ENCODE results near the gene DNAI1. TPM values are rescaled to one million over a fixed set of nuclear protein-coding genes. Genes with fewer than 3 reads are reported as not detected.

DNAI1 gene
- polyA plus RNA-seq, 2 of the 4 experiments (the other 2 are of a cell fraction): 0.27 to 0.40 TPM

DNA sequence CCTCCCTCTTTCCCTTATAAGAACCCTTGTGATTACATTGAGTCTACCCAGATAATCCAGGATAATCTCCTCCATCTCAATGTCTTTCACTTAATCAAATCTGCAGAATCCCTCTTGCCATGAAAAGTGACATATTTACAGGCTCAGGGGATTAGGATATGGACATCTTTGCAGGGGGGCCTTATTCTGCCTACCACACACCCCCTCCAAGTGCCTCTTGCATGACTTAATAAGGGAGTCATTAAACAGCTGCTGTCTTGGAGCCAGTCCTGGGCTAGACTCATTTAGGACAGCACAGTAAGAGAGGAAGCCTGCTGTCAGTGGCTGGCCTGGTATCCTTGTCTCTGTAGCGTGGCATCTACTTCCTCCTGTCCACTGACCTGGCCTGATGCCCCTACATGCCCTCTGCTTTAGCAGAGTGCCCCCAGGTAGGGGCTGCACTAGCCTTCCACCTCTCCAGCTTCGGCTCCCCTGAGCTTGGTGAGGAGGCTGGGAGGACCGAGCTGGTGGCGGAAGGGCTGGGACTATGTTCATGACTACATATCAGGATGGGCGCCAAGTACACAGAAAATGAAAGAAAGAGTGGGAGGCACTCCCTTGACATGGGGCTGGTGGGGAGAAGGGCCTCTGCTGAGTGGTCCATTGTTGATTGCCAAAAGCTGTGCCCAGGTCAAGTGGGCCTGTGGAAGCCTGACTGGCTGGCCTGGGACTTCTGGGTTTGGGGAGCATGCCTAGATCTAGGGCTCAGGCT is 46.9 kb downstream of the DNAI1 start:
- no peaks in the 10 kb centered on the region for H3K9me3 ChIP-seq
- no peak for DNase-seq (ENCODE audit: low read depth in 1 of 2, low spot score in 1 of 2)
- H3K4me1 ChIP-seq: peaks cover 6% of the 10 kb centered on the region; the same call in 1 of the 3 replicates
- POLR2A ChIA-PET: no interaction called here
- no peak for FAIRE-seq
- CTCF ChIA-PET: interaction anchor here (1.2 to 7.1 kb wide), 10 partner anchors 8 to 173 kb away, joined by 3 to 107 read pairs (median 4); no protein-coding TSS in a partner anchor
- ATAC-seq: no peak
- H3K4me3 ChIP-seq: no peak overlapping the region
- H3K4me2 ChIP-seq: no peak overlapping the region
- H3K27ac ChIP-seq: no peak overlapping the region
- 62% methylated on average over 5 of the region's 5 CpGs for WGBS (ENCODE audit: missing lambda C conversion rate)
- TF ChIP-seq HOXA7 (CRISPR knock-in tag; IDR thresholded peaks at IDR 0.05) (no peak), FOSL2 (IDR thresholded peaks at IDR 0.05) (no peak), FOSL2 (CRISPR knock-in tag; IDR thresholded peaks at IDR 0.05) (no peak), RAD21 (conservative IDR thresholded peaks at IDR 0.05 in 1 of 2, IDR thresholded peaks at IDR 0.05 in 1 of 2) (no peak), ZNF302 (CRISPR knock-in tag; IDR thresholded peaks at IDR 0.05) (no peak), JUNB (IDR thresholded peaks at IDR 0.05) (no peak), HOXB5 (CRISPR knock-in tag; IDR thresholded peaks at IDR 0.05) (no peak), EP300 (IDR thresholded peaks at IDR 0.05) (no peak), MAZ (IDR thresholded peaks at IDR 0.05; ENCODE audit: borderline replicate concordance, low read depth, low read length) (no peak), CEBPB (IDR thresholded peaks at IDR 0.05) (no peak), FOSB (CRISPR knock-in tag; IDR thresholded peaks at IDR 0.05) (no peak), JUN (IDR thresholded peaks at IDR 0.05) (no peak), HDAC2 (IDR thresholded peaks at IDR 0.05) (no peak), BHLHE40 (IDR thresholded peaks at IDR 0.05; ENCODE audit: low read depth, low read length) (no peak), NPAS2 (CRISPR knock-in tag; IDR thresholded peaks at IDR 0.05; ENCODE audit: borderline replicate concordance) (no peak), RARB (CRISPR knock-in tag; IDR thresholded peaks at IDR 0.05) (no peak), MYC (IDR thresholded peaks at IDR 0.05; ENCODE audit: borderline replicate concordance, low read length) (no peak)
- TF ChIP-seq, protein P1, sequence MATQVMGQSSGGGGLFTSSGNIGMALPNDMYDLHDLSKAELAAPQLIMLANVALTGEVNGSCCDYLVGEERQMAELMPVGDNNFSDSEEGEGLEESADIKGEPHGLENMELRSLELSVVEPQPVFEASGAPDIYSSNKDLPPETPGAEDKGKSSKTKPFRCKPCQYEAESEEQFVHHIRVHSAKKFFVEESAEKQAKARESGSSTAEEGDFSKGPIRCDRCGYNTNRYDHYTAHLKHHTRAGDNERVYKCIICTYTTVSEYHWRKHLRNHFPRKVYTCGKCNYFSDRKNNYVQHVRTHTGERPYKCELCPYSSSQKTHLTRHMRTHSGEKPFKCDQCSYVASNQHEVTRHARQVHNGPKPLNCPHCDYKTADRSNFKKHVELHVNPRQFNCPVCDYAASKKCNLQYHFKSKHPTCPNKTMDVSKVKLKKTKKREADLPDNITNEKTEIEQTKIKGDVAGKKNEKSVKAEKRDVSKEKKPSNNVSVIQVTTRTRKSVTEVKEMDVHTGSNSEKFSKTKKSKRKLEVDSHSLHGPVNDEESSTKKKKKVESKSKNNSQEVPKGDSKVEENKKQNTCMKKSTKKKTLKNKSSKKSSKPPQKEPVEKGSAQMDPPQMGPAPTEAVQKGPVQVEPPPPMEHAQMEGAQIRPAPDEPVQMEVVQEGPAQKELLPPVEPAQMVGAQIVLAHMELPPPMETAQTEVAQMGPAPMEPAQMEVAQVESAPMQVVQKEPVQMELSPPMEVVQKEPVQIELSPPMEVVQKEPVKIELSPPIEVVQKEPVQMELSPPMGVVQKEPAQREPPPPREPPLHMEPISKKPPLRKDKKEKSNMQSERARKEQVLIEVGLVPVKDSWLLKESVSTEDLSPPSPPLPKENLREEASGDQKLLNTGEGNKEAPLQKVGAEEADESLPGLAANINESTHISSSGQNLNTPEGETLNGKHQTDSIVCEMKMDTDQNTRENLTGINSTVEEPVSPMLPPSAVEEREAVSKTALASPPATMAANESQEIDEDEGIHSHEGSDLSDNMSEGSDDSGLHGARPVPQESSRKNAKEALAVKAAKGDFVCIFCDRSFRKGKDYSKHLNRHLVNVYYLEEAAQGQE (IDR thresholded peaks at IDR 0.05): no peak
- TF ChIP-seq, protein P2, sequence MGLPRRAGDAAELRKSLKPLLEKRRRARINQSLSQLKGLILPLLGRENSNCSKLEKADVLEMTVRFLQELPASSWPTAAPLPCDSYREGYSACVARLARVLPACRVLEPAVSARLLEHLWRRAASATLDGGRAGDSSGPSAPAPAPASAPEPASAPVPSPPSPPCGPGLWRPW (IDR thresholded peaks at IDR 0.05): no peak
- TF ChIP-seq, protein P3, sequence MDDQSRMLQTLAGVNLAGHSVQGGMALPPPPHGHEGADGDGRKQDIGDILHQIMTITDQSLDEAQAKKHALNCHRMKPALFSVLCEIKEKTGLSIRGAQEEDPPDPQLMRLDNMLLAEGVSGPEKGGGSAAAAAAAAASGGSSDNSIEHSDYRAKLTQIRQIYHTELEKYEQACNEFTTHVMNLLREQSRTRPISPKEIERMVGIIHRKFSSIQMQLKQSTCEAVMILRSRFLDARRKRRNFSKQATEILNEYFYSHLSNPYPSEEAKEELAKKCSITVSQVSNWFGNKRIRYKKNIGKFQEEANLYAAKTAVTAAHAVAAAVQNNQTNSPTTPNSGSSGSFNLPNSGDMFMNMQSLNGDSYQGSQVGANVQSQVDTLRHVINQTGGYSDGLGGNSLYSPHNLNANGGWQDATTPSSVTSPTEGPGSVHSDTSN (IDR thresholded peaks at IDR 0.05): no peak

DNA sequence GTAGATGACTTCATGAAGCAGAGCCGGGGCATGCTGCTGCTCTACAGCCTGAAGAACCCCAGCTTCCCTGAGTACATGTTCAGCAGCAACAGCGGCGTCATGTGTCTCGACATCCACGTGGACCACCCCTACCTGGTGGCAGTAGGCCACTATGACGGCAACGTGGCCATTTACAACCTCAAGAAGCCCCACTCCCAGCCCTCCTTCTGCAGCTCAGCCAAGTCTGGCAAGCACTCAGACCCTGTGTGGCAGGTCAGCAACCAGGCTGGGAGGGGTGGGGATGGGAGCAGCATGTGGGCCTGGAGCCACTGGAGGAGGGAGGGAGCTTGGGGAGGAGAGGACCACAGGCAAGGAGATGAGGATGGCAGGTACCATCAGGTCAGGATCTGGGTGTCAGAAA is 48.0 kb downstream of the DNAI1 start:
- Histone ChIP-seq H3K4me1 (peaks cover 6% of the 10 kb centered on the region; the same call in 1 of the 3 replicates), H3K4me2 (no peak overlapping the region), H3K9me3 (no peaks in the 10 kb centered on the region), H3K4me3 (no peak overlapping the region), H3K27ac (no peak overlapping the region)
- CTCF ChIA-PET: interaction anchor here (1.1 to 3.3 kb wide), 14 partner anchors 8 to 174 kb away, joined by 3 to 13 read pairs (median 4); no protein-coding TSS in a partner anchor
- FAIRE-seq (no peak), DNase-seq (ENCODE audit: low read depth in 1 of 2, low spot score in 1 of 2) (no peak), ATAC-seq (no peak)
- WGBS (ENCODE audit: missing lambda C conversion rate): 60% methylated on average over 7 of the region's 7 CpGs
- POLR2A ChIA-PET: no interaction called here
- TF ChIP-seq, protein P4, sequence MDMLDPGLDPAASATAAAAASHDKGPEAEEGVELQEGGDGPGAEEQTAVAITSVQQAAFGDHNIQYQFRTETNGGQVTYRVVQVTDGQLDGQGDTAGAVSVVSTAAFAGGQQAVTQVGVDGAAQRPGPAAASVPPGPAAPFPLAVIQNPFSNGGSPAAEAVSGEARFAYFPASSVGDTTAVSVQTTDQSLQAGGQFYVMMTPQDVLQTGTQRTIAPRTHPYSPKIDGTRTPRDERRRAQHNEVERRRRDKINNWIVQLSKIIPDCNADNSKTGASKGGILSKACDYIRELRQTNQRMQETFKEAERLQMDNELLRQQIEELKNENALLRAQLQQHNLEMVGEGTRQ (IDR thresholded peaks at IDR 0.05): no peak
- no peak for TF ChIP-seq RCOR1 (IDR thresholded peaks at IDR 0.05; ENCODE audit: low read depth, low read length)
- TF ChIP-seq, protein P5, sequence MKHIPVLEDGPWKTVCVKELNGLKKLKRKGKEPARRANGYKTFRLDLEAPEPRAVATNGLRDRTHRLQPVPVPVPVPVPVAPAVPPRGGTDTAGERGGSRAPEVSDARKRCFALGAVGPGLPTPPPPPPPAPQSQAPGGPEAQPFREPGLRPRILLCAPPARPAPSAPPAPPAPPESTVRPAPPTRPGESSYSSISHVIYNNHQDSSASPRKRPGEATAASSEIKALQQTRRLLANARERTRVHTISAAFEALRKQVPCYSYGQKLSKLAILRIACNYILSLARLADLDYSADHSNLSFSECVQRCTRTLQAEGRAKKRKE (CRISPR knock-in tag; IDR thresholded peaks at IDR 0.05; ENCODE audit: low read depth): no peak
- TF ChIP-seq CBX2 (IDR thresholded peaks at IDR 0.05; ENCODE audit: borderline replicate concordance, low read depth): no peak
- TF ChIP-seq MYC (IDR thresholded peaks at IDR 0.05; ENCODE audit: borderline replicate concordance, low read length): no peak
- TF ChIP-seq HEYL (CRISPR knock-in tag; IDR thresholded peaks at IDR 0.05): no peak
- TF ChIP-seq ELK1 (IDR thresholded peaks at IDR 0.05; ENCODE audit: low read depth, low read length): no peak
- TF ChIP-seq ZNF302 (CRISPR knock-in tag; IDR thresholded peaks at IDR 0.05): no peak
- TF ChIP-seq JUN (IDR thresholded peaks at IDR 0.05): no peak
- TF ChIP-seq, protein P6, sequence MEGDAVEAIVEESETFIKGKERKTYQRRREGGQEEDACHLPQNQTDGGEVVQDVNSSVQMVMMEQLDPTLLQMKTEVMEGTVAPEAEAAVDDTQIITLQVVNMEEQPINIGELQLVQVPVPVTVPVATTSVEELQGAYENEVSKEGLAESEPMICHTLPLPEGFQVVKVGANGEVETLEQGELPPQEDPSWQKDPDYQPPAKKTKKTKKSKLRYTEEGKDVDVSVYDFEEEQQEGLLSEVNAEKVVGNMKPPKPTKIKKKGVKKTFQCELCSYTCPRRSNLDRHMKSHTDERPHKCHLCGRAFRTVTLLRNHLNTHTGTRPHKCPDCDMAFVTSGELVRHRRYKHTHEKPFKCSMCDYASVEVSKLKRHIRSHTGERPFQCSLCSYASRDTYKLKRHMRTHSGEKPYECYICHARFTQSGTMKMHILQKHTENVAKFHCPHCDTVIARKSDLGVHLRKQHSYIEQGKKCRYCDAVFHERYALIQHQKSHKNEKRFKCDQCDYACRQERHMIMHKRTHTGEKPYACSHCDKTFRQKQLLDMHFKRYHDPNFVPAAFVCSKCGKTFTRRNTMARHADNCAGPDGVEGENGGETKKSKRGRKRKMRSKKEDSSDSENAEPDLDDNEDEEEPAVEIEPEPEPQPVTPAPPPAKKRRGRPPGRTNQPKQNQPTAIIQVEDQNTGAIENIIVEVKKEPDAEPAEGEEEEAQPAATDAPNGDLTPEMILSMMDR (IDR thresholded peaks at IDR 0.05): no peak
- TF ChIP-seq POLR2AphosphoS2 (conservative IDR thresholded peaks at IDR 0.05; ENCODE audit: low read length): no peak
